Neural cell (in vitro differentiated cells): Measurements from ENCODE around the gene GRIK2. TPM values are rescaled to one million over a fixed set of nuclear protein-coding genes. Genes with fewer than 3 reads are reported as not detected.

ENCODE experiments used
- H2AFZ ChIP-seq: fragments of 200-600, 300-800 bp; sonication (generic), shearing (Covaris generic); 2 replicates; pipeline ENCODE4 v1.6.0; 2014; ENCODE audit warnings: low read depth, mild to moderate bottlenecking, antibody characterized with exemption, low read length, moderate library complexity
- H3F3A ChIP-seq: fragments of 200-600 bp; shearing (Covaris generic); 2 replicates; pipeline ENCODE4 v1.6.1; 2016; ENCODE audit warnings: mild to moderate bottlenecking, moderate library complexity, mixed read lengths, antibody characterized with exemption, low read length; ENCODE audit not compliant: insufficient read depth, poor library complexity, severe bottlenecking
- H3K27ac ChIP-seq: fragments of 200-600, 300-800 bp; sonication (generic), shearing (Covaris generic); 2 replicates; pipeline ENCODE4 v1.5.1; 2014; ENCODE audit warnings: mild to moderate bottlenecking, low read length, moderate library complexity
- H3K27me3 ChIP-seq: fragments of 300-800, 200-600 bp; sonication (generic), shearing (Covaris generic); 2 replicates; pipeline ENCODE4 v1.6.0; 2014; ENCODE audit warnings: mild to moderate bottlenecking, low read depth, low read length, moderate library complexity; ENCODE audit not compliant: insufficient read depth
- H3K36me3 ChIP-seq: fragments of 300-800, 200-600 bp; sonication (generic), shearing (Covaris generic); 2 replicates; pipeline ENCODE4 v1.5.1; 2014; ENCODE audit warnings: mild to moderate bottlenecking, antibody characterized with exemption, low read length, moderate library complexity; ENCODE audit not compliant: insufficient read depth
- H3K4me2 ChIP-seq: fragments of 300-800, 200-600 bp; sonication (generic), shearing (Covaris generic); 2 replicates; pipeline ENCODE4 v1.6.0; 2014; ENCODE audit warnings: mild to moderate bottlenecking, low read length
- H3K4me3 ChIP-seq: fragments of 300-800, 200-600 bp; sonication (generic), shearing (Covaris generic); 2 replicates; pipeline ENCODE4 v1.5.1; 2014; ENCODE audit warnings: mild to moderate bottlenecking, low read length, moderate library complexity
- H3K79me2 ChIP-seq: fragments of 200-600 bp; shearing (Covaris generic); replicated peaks from 2 replicates; pipeline ENCODE4 v1.6.0; 2014; ENCODE audit warnings: mild to moderate bottlenecking, low read length, moderate library complexity; ENCODE audit not compliant: insufficient read depth
- H3K9ac ChIP-seq: fragments of 300-800, 200-600 bp; sonication (generic), shearing (Covaris generic); 2 replicates; pipeline ENCODE4 v1.6.1; 2016; ENCODE audit warnings: mild to moderate bottlenecking, low read length, mixed read lengths
- H3K9me2 ChIP-seq: fragments of 200-600 bp; shearing (Covaris generic); 2 replicates; pipeline ENCODE4 v1.6.1; 2016; ENCODE audit warnings: mild to moderate bottlenecking, low read length, mixed read lengths; ENCODE audit not compliant: insufficient read depth
- H3K9me3 ChIP-seq: fragments of 200-600, 300-800 bp; sonication (generic), shearing (Covaris generic); 2 replicates; pipeline ENCODE4 v1.6.1; 2016; ENCODE audit warnings: mild to moderate bottlenecking, mixed run types, low read length, moderate library complexity, mixed read lengths
- H4K20me1 ChIP-seq: fragments of 200-600 bp; shearing (Covaris generic); 2 replicates; pipeline ENCODE4 v1.6.1; 2016; ENCODE audit warnings: mild to moderate bottlenecking, mixed run types; ENCODE audit not compliant: insufficient read depth
- CTCF ChIP-seq: fragments of 450-650 bp; IDR thresholded peaks from 2 replicates; pipeline ENCODE4 v1.5.1; 2014; ENCODE audit warnings: antibody characterized with exemption, mild to moderate bottlenecking, moderate library complexity; ENCODE audit not compliant: poor library complexity, severe bottlenecking
- EP300 ChIP-seq: fragments of 450-650 bp; conservative IDR thresholded peaks from 2 replicates; pipeline ENCODE4 v1.6.1; 2014; ENCODE audit warnings: antibody characterized with exemption, mild to moderate bottlenecking, moderate library complexity; ENCODE audit not compliant: poor library complexity, severe bottlenecking
- EZH2 ChIP-seq: fragments of 200-600, 300-800 bp; shearing (Covaris generic), sonication (generic); IDR thresholded peaks from 2 replicates; pipeline ENCODE4 v1.6.1; 2014; ENCODE audit warnings: antibody characterized with exemption, low read length, borderline replicate concordance, mild to moderate bottlenecking; ENCODE audit not compliant: insufficient read depth, poor library complexity, severe bottlenecking
- MXI1 ChIP-seq: fragments of 450-650 bp; conservative IDR thresholded peaks from 2 replicates; pipeline ENCODE4 v1.6.1; 2014; ENCODE audit warnings: antibody characterized with exemption, mild to moderate bottlenecking; ENCODE audit not compliant: poor library complexity, severe bottlenecking
- POLR2AphosphoS5 ChIP-seq: IDR thresholded peaks from 2 replicates; pipeline ENCODE4 v1.6.1; 2012
- RAD21 ChIP-seq: fragments of 450-650 bp; conservative IDR thresholded peaks from 2 replicates; pipeline ENCODE4 v1.6.1; 2014; ENCODE audit warnings: antibody characterized with exemption, mild to moderate bottlenecking, moderate library complexity
- REST ChIP-seq: IDR thresholded peaks from 2 replicates; pipeline ENCODE4 v1.6.1; 2012; ENCODE audit warnings: borderline replicate concordance
- SMC3 ChIP-seq: fragments of 450-650 bp; conservative IDR thresholded peaks from 2 replicates; pipeline ENCODE4 v1.6.1; 2014; ENCODE audit warnings: antibody characterized with exemption, mild to moderate bottlenecking, moderate library complexity; ENCODE audit not compliant: poor library complexity
- TAF1 ChIP-seq: IDR thresholded peaks from 2 replicates; pipeline ENCODE4 v1.6.1; 2012; ENCODE audit warnings: low read depth
- polyA plus RNA-seq: library from polyadenylated mRNA; depleted of rRNA; stranded (reverse); fragments of >200 nt; gene quantifications from 2 replicates; pipeline ENCODE4 v1.2.3, GENCODE V29; 2014

Gene GRIK2
- polyA plus RNA-seq, 1 donor from 2014 or later, result 106 TPM

GRCh38 chr6:102118034-102118433 lies 724.5 kb downstream of the GRIK2 start:
- Histone ChIP-seq H3K9ac (no peak overlapping the region), H3K4me2 (no peak overlapping the region), H3K9me3 (no peaks in the 10 kb centered on the region), H3K79me2 (no peaks in the 10 kb centered on the region), H3K36me3 (no peaks in the 10 kb centered on the region), H3K4me3 (no peak overlapping the region), H2AFZ (no peak overlapping the region), H3K27me3 (no peaks in the 10 kb centered on the region), H4K20me1 (no peaks in the 10 kb centered on the region), H3K9me2 (no peaks in the 10 kb centered on the region), H3K27ac (no peak overlapping the region), H3F3A (no peaks in the 10 kb centered on the region)
- TF ChIP-seq EP300, result no peak
- TF ChIP-seq CTCF, result no peak
- TF ChIP-seq SMC3, result no peak
- TF ChIP-seq REST, result no peak
- no peak for TF ChIP-seq EZH2
- no peak for TF ChIP-seq POLR2AphosphoS5
- no peak for TF ChIP-seq RAD21
- TF ChIP-seq TAF1, result no peak
- no peak for TF ChIP-seq MXI1
